Nucleus accumbens (tissue), 56 donors: ENCODE measurements around the gene MMAA.
"Not testable (repeated sequence)": the region's sequence is repeated elsewhere in the genome, so short reads cannot be mapped to it uniquely, and the experiment has no call there.

ENCODE experiments used
- DNase-seq, 56 donors: peaks; one replicate each; lab custom pipeline; 2025; lab: John Stamatoyannopoulos, UW

Gene MMAA

GRCh38 chr4:145618932-145619638 is at the start of gene MMAA:
TSS of gene MMAA (plus strand) at chr4:145619385. CDS start at chr4:145639140, 19,755 bp downstream.
- peak; percentile 22 to 97 (median 88) for DNase-seq

DNA sequence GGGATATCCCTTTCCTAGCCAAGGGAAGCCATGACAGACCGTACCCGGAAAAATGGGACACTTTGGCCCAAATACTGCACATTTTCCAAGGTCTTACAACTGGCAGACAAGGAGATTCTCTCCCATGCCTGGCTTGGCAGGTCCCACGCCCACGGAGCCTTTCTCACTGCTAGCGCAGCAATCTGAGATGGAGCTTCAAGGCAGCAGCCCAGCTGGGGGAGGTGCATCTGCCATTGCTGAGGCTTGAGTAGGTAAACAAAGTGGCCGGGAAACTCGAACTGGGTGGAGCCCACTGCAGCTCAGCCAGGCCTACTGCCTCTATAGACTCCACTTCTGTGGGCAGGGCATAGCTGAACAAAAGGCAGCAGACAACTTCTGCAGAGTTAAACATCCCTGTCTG is 44.6 kb upstream of the MMAA start:
- DNase-seq, result not testable (repeated sequence)

GRCh38 chr4:145580906-145581305 is 38.3 kb upstream of the MMAA start:
- DNase-seq, result no peak

GRCh38 chr4:145583191-145584055 is 35.8 kb upstream of the MMAA start:
- DNase-seq, result no peak

GRCh38 chr4:145587088-145587754 is 32.0 kb upstream of the MMAA start:
- no peak for DNase-seq

- not testable (repeated sequence) for DNase-seq
These were observed 29.8 kb upstream of the MMAA start for GRCh38 chr4:145589381-145589780.

- no peak for DNase-seq
These were observed 29.1 kb upstream of the MMAA start for GRCh38 chr4:145589916-145590702.

DNA sequence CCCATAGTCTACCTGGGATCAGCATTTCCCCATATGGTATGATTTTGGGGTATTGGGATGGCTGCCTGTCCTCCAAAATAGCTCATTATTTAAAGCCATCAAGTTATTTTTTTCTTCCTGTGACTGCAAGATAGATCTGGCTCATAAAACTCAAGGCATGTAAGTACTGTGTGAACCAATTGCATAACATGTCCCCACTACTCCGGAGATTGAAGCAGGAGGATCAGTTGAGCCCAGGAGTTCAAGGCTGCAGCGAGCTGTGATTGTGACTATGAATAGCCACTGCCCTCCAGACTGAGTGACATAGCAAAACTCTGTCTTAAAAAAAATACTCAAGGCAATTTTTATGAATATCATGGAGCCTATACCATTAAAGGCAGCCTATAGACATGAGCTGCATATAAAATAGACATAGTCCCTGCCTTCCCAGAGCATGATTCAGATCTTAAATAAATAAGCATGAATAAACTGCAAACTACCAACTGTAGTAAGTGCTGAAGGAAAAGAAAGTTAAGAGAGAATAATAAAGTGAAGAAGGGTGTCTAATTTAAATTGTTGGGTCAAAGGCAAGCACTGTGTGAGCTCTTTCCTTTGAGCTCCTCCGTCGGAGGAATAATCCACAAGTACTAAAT is 16.9 kb upstream of the MMAA start:
- DNase-seq, result no peak

- no peak for DNase-seq
These were observed 13.2 kb upstream of the MMAA start for GRCh38 chr4:145605941-145606340.

GRCh38 chr4:145609481-145610427 is 9.4 kb upstream of the MMAA start:
- peak in 36 of 56 donors; percentile 1 to 79 (median 26) for DNase-seq

DNA sequence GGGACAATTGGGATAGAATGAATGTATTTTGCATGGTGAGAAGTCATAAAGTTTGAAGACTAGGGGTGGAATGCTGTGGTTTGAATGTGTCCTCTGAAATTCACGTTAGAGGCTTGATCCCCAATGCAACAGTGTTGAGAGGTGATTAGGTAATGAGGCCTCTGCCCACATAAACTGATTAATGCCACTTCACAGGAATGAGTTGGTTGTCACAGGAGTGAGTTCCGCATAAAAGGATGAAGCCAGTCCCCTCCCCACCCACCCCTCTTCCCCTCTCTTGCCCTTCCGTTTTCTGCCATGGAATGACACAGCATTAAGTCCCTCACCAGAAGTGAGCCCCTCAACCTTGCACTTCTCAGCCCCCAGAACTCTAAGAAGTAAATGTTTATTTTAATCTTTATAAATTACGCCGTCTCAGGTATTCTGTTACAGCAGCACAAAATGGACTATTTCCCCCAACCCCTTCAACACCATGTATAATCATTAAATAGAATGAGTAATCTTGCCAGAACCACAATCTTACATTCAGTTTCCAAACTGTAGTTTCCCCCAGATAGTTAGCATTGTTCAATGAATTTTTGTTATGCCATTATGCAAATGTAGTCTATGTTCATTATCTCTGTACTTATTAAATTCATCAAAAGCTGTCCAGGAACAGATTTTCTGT is 5.5 kb upstream of the MMAA start:
- no peak for DNase-seq

GRCh38 chr4:145614233-145614610 is 5.0 kb upstream of the MMAA start:
- DNase-seq, result no peak

- DNase-seq, result peak in 9 of 56 donors; percentile 0 to 49 (median 33)
These were observed 814 bp upstream of the MMAA start for GRCh38 chr4:145618210-145618931.

DNA sequence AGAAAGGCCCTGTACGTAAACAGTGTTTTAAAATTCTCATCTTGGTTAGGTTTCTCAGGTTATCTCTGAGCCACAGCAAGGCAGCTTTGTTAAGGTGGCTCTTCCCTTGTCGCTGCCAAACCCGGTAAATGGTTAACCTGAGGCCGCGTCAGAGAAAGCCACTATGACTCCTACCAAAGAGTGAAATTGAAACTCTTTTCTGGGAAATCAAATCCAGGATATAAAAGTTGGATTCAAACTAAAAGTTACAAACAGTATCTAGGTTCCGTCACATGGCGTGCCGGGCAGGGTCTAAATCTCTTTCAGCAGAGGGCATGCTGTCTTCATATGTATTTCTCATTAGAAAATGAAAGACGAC is 433 bp downstream of the MMAA start:
- peak in 19 of 56 donors; percentile 3 to 62 (median 25) for DNase-seq

DNA sequence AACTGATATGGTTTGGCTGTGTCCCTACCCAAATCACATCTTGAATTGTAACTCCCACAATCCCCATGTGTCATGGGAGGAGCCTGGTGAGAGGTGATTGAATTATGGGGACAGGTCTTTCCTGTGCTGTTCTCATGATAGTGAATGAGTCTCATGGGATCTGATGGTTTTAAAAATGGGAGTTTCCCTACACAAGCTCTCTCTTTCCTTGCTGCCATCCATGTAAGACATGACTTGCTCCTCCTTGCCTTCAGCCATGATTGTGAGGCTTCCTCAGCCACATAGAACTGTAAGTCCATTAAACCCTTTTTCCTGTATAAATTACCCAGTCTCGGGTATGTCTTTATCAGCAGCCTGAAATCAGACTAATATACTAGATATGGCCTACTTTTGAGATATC is 2.9 kb downstream of the MMAA start:
- DNase-seq, result not testable (repeated sequence)

GRCh38 chr4:145623831-145624230 is 4.6 kb downstream of the MMAA start:
- no peak for DNase-seq
